Mucosa of descending colon (tissue), 3 donors: ENCODE results near the gene LRRC8D. TPM values are rescaled to one million over a fixed set of nuclear protein-coding genes. Genes with fewer than 3 reads are reported as not detected.

Source experiments
- ATAC-seq: fragments of 200-7000 bp; cut with Tn5 transposase; one replicate; pipeline ENCODE4 v1.9.1; 2020; ENCODE audit warnings: mild to moderate bottlenecking, moderate library complexity
- DNase-seq, 3 donors: peaks; one replicate each; pipeline ENCODE4 v3.0.0-alpha.2; 2020
- H3K36me3 ChIP-seq: fragments of 200-600 bp; one replicate; pipeline ENCODE4 v1.8.0; 2021; ENCODE audit warnings: low read depth, mild to moderate bottlenecking
- H3K4me1 ChIP-seq: fragments of 200-600 bp; one replicate; pipeline ENCODE4 v1.8.0; 2021; ENCODE audit warnings: low read depth, mild to moderate bottlenecking
- H3K4me3 ChIP-seq: fragments of 200-600 bp; one replicate; pipeline ENCODE4 v1.8.0; 2021; ENCODE audit warnings: mild to moderate bottlenecking
- H3K9me3 ChIP-seq: fragments of 200-600 bp; one replicate; pipeline ENCODE4 v1.8.0; 2021; ENCODE audit warnings: mild to moderate bottlenecking
- intact Hi-C, 2 donors: fragments of 100-400 bp; cut with DNase I in 1 of 2; cut with micrococcal nuclease in 1 of 2; formaldehyde crosslinking; loops; one replicate each; pipeline versions ENCODE4 v1.11.0 to v1.11.1; 2022; cut with DNase I, micrococcal nuclease
- total RNA-seq, 3 donors: library from RNA; stranded (reverse); fragmentation: NEBNext Ultra II Directional in 2 of 3; extraction: Animal tissue kit (Norgen Biotek cat#: 25700) in 2 of 3; gene quantifications; one replicate each; pipeline versions ENCODE4 v1.2.1 to v1.2.4, GENCODE V29; 2021 to 2023
- TF ChIP-seq, protein P1 (sequence below): fragments of 200-600 bp; IDR thresholded peaks from one replicate; pipeline ENCODE4 v1.8.0; 2022; ENCODE audit warnings: antibody characterized with exemption, mild to moderate bottlenecking
- donor health status: DM: no; HTN: no; CAD: no; lungs with moderate emphysema.
- donor health status: DM: no; HTN: no; CAD: no.
- donor health status: DM: no; HTN: yes; CAD: no.

Gene LRRC8D
- total RNA-seq, 3 donors from 2014 or later: 22.8 to 43.3 (median 39.6) TPM

DNA sequence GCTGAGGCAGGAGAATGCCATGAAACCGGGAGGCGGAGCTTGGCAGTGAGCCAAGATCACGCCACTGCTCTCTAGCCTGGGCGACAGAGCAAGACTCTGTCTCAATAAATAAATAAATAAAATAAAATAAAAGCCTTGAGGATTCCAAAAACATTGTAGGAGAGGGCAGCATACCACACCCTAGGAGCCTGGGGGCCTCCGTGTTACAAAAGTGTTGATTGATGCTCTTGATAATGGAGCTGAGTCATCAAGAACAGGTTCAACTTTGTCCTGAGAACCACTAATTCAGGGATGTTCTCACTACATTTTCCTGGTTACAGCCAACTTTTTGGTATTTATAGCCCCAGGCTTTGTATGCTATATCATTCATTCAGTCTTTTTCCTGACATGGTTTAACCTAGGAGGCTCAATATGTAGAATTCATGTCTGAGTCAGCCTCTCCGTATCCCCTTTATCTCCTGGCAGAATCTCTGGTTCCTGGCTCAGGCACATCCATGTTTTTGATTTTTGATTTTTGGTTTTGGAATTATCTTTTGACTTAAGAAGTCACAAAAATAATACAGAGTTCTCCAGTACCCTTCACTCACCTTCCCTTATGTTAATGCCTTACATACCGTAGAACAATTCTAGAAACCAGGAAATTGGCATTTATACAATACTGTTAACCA lies 69.4 kb downstream of the LRRC8D start:
- DNase-seq (no peak), ATAC-seq (peak; percentile 66)
- TF ChIP-seq, protein P1, sequence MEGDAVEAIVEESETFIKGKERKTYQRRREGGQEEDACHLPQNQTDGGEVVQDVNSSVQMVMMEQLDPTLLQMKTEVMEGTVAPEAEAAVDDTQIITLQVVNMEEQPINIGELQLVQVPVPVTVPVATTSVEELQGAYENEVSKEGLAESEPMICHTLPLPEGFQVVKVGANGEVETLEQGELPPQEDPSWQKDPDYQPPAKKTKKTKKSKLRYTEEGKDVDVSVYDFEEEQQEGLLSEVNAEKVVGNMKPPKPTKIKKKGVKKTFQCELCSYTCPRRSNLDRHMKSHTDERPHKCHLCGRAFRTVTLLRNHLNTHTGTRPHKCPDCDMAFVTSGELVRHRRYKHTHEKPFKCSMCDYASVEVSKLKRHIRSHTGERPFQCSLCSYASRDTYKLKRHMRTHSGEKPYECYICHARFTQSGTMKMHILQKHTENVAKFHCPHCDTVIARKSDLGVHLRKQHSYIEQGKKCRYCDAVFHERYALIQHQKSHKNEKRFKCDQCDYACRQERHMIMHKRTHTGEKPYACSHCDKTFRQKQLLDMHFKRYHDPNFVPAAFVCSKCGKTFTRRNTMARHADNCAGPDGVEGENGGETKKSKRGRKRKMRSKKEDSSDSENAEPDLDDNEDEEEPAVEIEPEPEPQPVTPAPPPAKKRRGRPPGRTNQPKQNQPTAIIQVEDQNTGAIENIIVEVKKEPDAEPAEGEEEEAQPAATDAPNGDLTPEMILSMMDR: no peak
- Histone ChIP-seq H3K4me3 (no peak overlapping the region), H3K9me3 (no peaks in the 10 kb centered on the region), H3K36me3 (no peaks in the 10 kb centered on the region), H3K4me1 (no peaks in the 10 kb centered on the region)
- intact Hi-C loops: no loop called here

DNA sequence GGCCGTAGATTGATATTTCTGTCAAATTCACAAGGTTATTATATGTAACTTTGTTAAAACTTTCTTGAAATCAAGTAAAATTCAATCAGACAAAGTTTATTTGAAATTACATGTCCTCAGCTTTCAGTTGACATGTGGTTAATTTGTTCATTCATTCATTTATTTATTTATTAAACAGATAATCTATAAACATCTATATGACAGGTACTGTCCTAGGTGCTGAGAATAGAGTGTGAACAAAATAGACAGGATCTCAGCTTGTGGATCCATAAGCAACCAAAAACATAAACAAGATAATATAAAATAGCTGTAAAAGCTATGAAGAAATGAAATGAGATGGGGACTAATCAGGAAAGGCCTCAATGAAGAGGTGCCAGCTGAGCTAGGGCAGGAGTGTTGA lies 72.0 kb downstream of the LRRC8D start:
- no peaks in the 10 kb centered on the region for H3K36me3 ChIP-seq
- H3K4me1 ChIP-seq: no peaks in the 10 kb centered on the region
- H3K4me3 ChIP-seq: no peak overlapping the region
- intact Hi-C loops: no loop called here
- no peaks in the 10 kb centered on the region for H3K9me3 ChIP-seq
- ATAC-seq (no peak), DNase-seq (no peak)
- TF ChIP-seq, protein P1: no peak

DNA sequence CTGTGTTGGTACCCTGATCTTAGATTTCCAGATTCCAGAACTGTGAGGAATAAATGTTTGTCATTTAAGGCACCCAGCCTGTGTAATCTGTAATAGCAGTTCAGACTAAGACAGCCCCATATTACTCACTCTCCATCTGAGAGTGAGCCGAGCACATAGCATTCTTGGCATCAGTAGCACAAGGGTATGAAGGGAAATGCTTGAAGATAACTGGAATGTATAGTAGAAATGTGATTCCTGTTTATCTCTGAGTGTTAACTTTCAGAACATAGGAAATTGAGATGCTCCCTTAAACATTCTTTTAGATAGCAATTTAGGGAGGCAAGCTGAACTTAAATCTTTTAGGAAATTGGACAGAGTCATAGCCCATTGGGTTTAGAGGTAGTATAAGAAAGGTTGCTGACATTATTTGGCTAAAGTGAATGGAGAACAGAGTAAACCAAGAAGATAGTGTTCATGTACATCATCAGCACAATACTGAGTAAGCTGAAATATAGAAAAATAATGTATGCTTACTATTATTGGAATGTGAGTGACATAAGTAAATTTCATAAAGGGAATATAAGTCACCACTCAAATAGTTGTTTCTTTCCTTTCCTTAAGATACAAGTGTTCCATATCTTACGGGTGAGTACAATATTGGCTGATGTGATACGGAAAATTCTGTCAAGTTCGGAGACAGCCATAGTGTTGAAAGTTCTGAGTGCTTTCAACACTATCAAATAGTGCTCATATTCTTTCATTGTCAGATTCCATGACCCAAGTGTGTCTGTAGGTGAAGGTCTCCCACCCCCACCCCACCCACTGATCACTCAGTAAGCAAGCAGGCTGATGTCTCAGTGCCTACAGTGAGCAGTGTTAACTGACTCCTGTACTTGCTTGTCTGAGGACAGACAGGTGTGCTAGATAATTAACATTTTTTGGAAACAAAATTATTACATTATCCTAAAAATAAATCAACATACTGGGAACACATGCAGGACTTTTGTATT lies 73.7 kb downstream of the LRRC8D start:
- no peaks in the 10 kb centered on the region for H3K36me3 ChIP-seq
- TF ChIP-seq, protein P1: no peak
- H3K4me1 ChIP-seq: no peaks in the 10 kb centered on the region
- no peak for DNase-seq
- intact Hi-C loops: no loop called here
- no peak overlapping the region for H3K4me3 ChIP-seq
- H3K9me3 ChIP-seq: no peaks in the 10 kb centered on the region
- no peak for ATAC-seq

DNA sequence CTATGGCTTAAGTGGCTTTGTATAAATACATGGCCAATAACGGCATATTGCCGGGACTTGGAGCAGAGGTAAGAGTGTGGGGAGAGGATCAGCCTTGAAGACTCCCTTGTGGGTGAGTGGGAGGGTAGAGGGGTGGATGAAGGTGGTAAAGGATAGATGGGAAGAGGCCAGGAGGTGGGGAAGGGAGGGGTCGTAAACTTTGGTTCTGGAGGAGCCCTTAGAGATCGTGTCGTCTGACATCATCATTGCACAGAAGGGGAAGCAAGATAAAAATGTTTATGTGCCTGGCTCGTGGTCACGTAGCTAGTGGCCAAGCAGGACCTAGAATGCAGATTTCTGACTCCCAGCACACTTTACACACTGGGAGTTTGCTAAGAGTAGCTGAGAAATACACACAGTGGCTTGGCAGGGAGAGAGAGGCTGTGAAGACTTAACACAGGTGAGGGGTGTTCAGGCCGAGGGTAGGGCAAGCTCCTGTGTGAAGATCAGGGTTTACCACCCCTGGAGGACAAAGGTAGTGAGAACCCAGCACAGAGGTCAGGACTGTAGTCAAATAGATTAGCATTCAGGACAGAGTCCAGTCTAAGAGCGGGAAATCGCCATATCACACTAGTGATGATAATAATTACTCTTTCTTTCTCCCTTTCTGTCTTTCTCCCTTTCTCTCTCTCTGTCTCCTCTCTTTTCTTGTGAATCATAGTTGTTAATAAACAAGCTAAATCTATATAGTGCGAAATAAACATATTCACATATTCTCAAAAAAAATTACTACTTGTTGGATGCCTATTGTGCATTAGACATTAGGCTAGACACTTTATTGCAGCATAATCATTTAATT lies 75.5 kb downstream of the LRRC8D start:
- TF ChIP-seq, protein P1: no peak
- Histone ChIP-seq H3K9me3 (no peaks in the 10 kb centered on the region), H3K4me3 (no peak overlapping the region), H3K36me3 (no peaks in the 10 kb centered on the region), H3K4me1 (peaks cover 3% of the 10 kb centered on the region)
- DNase-seq (no peak), ATAC-seq (peak; percentile 34)
- intact Hi-C loops: no loop called here

DNA sequence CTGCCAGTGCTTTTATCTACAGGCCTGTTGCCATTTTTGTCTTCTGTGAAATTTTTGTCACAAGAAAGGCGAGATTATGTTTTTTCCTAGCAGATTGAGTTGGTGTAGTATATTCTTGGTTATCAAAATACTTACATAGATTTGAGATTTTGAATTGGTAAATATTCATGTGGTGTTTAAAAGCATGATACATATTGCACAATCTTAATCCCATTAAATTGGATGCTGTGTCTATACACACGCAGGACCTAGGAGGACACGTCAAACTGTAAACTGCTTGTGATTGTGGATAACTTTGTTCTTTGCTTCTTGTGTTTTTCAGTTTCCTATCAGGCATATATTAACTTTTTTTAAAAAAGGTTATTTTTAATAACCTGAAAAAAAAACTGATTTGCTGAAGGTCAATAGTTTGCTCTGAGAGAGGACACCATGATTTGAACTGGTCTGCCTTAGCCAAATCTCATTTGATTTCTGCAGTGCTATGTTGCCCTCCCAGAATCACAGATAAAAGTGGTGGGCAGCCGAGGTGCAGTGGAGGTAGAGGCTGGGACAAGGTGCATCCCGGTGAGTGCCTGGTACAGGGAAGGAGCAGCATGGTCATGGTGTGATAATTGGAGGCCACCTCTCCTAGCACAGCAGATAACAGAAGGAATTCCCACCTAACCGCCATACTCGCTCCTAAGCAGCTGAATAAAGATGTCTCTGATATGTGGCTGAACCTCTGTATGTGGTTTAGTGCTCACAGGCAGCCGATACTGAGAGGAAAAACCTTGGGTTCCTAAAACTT lies 76.7 kb downstream of the LRRC8D start:
- Histone ChIP-seq H3K36me3 (no peaks in the 10 kb centered on the region), H3K9me3 (no peaks in the 10 kb centered on the region), H3K4me3 (no peak overlapping the region), H3K4me1 (peaks cover 3% of the 10 kb centered on the region)
- no peak for DNase-seq
- TF ChIP-seq, protein P1: no peak
- ATAC-seq: no peak
- intact Hi-C loops: no loop called here
